HG03432 (cell line): Measurements from ENCODE around the gene GRK4.
A peak's percentile ranks its signal among the peaks of the same experiment; 100 is the strongest.
"Not testable (repeated sequence)": the region's sequence is repeated elsewhere in the genome, so short reads cannot be mapped to it uniquely, and the experiment has no call there.

Source experiments
- ATAC-seq: cut with Tn5 transposase; IDR thresholded peaks from one replicate; pipeline ENCODE4 v1.9.1; 2021; ENCODE audit warnings: mild to moderate bottlenecking, moderate library complexity; ENCODE audit not compliant: unreplicated experiment

The GRK4 gene

DNA sequence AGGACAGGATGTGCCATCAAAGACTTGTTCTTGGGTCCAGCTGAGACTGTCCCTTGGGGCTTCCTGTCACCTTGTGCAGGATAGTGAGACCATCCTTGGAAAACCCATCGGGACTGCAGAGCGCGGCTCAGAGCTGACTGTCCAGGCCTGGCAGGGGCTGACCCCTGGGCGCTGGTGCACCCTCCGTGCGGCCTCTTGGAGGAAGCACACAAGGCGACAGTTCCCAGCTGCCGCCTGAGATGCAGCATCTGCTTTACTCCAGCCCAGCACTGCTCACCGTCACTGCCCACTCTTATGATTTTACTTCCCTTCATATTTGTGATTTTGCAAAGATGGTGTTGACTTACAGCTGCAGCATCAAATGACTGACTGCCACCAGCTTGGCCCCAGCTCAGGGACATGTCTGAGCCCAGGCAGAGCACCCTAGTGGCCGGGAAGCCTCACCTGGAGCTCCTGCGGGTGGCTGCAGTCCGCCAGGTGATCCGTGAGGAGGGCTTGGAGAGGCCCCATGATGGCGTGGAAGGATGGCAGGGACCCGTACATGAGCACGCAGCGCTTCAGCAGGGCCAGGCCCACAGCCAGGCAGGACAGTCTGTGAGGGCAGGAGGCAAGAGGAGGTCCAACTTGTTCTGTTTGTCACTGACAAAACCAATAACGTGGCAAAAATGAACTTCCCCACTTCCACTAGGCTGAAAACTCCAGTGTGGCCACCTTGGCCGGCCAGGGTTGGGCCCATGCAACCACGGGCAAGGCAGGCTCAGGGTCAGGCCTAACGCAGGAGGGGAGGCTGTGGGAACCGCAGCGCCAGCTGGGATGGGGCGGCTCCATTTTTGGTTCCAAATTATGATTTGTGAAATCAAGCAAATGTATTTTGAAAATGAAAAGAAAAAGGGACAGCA, 22.0 kb upstream of the GRK4 start:
- no peak for ATAC-seq

DNA sequence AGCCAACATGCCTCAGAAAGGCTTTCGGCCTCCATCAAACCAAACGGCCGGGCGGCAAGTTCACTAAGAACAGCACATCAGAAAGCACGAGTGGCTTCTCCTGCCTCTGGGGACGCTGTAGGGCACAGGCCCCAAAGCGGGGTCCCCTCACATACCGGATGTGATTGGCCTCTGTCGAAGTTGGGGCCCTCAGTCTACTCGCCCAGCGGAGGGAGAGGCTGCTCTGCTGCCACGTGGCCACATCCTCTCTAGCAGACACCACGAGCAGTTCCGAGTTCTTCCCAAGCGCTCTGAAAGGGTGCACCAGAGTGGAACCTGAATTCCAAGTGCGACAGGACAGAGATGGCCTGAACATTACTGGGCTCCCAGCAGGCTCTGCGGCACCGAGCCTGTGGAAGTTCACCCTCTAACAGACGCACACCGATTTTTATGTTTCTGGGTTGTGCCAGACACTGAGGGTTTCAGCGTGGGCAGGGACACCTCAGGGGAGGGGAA, 21.3 kb upstream of the GRK4 start:
- no peak for ATAC-seq

DNA sequence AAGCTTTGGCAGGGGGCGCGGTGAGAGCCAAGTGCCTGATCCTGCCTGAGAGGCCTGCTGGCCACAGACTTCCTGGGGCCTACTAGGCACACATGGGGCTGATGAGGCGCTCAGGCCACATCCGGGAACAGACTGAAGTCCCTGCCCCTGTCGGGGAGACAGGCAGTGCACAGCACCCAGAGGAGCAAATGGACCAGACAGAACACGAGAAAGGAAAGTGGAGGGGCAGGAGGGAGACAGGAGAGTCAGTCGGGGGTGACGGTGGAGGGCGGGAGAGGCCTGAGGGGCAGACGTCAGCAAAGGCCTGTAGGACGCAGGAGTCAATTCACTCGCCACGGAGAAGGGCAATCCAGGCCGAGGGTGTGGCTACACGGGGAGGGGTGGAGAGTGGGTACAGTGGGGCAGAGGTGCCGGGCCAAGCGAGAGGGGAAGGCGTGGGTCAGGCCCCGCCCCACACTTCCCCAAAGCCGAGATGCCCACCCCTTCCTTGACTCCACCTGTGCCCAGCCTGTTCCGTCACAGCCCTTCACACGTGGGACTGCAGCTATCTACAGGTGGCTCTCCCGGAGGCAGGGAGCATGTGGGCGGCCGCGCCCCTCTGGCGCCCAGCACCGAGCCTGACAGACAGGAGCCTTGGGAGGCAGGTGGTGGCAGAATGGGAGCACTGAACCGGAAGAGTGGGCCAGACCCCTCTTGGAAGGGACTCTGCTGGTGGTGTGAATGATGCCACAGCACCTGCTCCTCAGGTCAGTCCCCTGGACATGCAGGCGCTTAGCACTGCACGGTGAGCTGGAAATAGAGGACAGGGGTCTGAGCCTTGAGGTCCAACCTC, 20.6 kb upstream of the GRK4 start:
- no peak for ATAC-seq

DNA sequence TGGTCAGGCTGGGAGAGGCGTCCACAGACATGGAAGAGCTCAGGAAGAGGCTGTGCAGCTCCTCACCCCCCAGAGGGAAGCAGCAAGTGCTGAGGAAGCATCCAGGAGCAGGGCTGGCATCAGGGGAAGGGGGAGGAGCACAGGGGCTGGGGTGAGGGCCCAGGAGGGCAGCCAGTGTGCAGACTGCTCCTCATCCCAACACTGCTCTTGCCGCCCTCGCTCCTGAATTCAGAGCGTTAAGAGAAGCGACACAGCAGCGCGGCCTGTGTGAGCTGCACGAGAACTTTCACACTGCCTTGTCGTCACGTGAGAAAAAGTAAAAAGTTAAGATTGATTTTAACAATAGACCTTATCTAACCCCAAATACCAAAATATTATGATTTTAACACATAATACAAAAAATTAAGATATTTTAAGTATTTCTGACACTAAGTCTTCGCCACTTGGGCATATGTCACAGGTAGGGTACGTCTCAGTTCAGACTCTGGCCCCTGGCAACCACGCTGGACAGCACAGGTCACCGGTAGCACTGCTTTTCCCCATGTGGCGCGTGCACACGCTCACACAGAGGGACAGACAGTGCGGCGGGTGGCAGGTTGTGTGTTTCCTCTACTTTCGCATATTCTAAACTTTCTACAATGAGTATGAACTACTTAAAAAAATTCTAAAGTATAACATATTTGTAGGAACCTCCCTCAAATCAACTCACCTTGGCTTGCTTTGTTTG, 19.8 kb upstream of the GRK4 start:
- no peak for ATAC-seq

DNA sequence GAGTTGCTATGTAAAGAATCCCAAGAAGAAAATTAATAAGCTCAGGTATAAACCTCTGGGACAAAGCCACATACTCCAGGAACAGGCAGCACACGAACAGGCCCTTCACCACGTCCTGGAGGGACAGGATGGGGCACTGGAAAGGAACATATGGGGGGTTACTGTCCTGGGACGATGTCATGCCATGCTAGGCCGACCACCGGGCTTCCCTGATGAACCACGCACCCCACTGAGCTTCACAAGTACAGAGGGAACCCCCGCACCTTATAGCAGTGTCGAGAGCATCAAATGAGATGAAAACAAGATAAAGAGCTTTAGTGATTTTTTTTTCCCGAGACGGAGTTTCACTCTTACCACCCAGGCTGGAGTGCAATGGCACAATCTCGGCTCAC, 19.3 kb upstream of the GRK4 start:
- no peak for ATAC-seq

DNA sequence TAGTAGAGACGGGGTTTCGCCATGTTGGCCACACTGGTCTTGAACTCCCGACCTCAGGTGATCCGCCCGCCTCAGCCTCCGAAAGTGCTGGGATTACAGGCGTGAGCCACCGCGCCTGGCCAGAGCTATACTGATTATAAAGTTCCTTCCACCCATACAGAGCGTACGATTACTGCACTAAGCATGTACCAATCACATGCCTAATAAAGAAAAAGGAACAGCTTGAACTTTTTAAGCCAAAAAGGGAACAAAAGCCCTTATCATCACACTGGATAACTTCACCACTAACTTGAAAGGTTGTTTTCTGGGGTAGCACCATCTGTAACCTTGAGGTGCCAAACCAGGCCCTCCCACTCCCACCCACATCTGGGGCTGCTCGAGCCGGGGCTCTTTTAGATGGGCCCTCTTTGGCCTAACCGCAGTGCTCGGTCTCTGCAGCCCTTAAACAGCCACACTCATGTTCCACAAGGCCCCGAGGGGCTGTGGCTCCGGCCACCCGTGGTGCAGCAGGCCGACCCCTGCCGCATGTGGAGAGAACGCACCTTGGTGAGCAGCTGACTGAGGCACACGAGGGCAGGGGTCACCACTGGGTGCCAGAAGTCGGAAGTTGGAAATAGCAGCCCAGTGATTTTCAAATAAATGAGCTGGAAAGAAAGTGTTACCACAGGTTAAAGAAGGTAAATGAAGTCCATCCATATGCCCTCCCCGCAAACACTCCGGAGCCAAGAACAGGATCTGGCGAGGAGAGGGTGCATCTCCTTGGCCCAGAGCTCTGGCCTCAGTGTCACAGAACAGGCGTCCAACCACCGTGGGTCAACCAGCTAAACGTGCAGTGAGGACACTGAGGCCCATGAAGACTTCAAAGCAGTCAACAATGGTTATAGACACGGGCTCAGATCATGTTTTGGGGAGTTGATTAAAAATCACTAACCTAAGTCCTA, 18.5 kb upstream of the GRK4 start:
- ATAC-seq: no peak

DNA sequence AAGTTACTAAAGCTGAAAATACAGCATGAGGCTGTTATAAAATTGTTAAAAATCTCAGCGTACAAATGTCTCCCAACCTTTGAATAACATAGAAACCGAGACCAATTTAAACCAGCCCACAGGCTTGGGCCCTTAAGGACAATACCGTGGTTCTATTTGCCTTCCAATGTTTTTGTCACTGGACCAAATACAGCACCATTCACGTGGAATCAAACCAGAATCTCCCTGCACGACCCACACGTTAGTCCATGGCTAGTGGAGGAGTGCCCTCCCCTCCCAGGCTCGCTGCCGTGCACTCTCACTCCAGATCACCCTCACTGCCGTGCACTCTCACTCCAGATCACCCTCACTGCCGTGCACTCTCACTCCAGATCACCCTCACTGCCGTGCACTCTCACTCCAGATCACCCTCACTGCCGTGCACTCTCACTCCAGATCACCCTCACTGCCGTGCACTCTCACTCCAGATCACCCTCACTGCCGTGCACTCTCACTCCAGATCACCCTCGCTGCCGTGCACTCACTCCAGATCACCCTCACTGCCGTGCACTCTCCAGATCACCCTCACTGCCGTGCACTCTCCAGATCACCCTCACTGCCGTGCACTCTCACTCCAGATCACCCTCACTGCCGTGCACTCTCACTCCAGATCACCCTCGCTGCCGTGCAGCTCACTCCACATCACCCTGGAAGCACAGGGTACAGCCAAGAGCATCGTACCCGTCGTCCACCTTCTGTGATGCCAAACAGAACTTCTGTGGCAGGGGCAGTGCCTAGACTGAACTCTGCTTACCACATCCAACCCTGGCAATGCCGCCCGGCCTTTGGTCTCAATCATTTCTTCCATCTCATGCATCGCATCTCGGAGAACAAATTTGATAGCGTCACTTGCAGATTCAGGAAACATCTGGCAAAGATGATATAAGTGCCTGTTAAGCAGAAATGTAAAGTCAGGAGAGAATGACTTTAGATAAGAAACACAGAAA, 17.5 kb upstream of the GRK4 start:
- ATAC-seq: not testable (repeated sequence)

DNA sequence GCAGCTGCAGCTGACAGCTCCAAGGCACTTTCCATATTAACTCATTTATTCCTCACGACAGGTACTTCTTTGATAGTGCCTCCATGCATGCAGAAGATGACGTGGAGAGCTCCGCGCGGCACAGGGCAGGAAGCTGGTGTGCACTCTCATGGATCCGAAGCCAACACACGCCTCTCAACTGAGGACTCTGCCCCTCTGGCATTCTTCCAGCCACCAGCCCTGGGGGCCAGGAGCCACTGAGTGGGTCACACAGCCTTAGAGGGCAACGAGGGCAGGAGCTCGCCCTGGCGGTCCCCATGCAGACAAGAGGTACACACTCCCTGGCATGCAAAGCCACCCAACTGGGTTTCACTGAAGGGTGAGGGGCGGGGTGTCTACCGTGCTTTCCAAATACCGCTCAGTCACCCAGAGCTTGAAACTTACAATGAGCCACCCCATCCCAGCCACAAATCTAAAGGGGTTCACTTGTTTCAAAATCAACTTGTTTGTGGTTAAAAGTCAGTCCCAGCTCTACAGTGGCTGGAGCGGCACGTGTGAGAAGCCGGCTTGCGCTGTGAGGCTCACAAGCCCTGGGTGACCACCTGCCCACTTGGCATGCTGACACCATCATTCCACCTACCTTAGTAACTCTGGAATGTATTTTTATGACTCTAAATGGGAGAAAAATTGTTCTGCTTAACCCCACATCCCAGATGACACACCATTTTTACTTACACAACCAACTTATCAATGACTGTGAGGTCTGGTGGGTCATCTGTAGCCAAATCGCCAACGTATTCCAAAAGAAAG, 16.4 kb upstream of the GRK4 start:
- no peak for ATAC-seq

DNA sequence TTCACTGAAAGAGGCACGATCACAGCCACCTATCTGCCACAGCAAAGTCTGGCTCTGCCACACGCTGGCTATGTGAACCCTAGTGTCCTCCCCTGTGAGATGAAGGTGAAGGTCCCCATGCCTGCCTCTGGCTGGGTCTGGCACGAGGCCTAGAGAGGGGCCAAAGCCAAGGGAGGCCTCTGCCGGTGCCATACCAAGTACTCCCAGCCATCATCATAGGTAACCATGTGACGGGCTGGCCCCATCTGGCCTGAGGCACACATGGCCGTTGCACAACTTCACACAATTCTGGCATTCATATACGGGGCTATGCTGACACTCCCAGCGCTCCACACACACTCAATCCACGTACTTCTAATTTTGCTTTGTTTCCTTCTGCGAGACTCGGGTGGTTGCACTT, 15.4 kb upstream of the GRK4 start:
- no peak for ATAC-seq

DNA sequence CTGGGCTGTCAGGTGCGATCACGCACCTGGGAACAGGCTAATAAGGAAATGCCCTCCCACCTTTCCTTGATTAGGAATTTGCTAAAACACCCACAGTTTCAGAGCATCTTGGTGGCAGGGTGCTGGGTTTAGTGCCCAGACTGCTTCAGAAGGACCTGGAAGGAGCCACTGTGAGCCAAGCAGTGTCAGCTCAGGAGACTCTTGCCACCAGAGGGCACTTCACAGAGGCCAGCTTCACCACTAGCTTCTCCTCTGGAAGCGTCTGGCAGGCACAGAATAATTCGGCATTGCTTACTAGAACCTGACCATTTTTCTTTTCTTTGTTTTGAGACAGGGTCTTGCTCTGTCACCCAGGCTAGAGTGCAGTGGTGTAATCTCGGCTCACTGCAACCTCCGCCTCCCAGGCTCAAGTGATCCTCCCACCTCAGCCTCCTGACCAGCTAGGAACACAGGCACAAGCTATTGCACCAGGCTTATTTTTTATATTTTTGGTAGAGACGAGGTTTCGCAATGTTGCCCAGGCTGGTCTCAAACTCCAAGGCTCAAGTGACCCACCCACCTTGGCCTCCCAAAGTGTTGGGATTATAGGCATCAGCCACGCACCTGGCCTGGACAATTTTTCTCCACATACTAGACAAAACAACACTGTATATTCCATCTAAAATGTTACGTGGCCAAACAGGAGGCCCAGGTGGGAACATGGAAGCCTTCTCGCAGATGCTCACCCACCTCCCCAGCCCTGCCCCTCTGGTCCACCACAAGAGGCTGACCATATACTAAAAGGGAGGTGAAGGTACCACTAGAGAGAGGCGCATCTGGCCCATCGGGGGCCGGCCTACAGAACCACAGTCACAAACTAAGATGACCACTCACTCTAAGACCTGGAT, 14.2 kb upstream of the GRK4 start:
- no peak for ATAC-seq

DNA sequence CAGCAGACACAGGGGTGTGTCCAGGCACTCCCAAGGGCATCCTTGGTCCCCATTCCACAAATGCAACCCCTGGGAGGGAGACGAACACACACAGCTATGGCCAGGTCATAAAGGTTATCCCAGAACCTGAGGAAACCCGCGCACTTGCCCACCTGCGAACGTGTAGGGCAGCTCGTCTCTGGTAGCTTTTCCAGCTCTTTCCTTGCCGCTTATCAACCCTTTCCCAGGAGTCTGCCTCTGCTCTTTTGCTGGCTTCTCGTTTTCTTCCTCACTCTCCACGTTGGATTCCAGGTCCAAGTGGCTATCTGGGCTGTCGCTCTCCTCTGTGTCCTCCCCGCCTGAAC, 13.6 kb upstream of the GRK4 start:
- no peak for ATAC-seq

DNA sequence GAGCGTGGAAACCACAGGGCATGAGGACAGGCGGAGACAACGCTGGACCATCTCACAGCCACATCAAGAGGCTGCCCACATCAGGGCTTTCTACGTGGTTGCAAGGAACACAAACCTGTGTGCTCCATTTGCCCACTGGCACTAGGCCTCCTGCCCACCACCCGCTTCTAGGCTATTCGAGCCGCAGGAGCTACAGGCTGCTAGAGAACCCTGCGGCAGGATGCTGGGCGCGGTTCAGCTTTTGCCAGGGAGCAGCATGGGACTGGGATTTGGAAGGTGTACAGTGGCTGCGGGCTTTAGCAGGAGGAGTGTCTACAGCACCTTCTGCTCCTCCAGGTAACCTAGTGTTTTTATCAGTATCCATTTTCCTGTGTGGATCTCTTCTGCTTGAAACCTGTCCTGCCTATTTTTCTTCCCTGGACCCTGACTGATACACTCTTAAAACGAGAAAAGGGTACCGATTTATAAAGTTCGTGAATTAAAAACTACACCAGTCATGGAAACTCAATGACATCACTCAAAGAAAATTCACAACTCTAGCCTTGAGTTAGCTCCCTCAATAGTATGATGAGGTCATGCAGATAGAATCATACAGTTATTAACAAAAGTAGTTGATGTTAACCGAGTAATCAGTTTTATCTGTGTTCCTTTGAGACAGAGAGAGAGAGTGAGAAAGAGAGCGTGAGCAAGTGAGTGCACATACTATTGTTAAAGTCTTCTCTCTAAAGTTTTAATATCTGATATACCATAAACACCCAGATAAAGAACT, 13.0 kb upstream of the GRK4 start:
- ATAC-seq: no peak

DNA sequence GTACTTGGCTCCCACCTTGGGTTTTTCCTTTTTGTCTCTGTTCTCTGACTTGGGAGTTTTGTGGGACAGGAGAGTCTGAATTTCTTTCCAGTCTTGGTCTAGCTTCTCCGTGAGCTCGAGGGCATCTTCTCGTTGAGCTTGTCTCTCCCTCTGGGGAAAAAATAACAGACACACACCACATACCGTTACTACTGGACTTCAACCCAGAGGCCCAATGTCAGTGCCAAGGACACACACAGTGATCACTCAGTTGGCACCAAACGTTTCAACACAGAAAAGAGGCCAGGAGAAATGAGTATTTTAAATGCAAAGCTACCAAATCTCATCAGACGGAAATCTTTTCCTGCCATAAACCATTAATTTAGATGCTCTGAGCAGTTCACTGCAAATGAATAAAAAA, 9.9 kb upstream of the GRK4 start:
- ATAC-seq: no peak

DNA sequence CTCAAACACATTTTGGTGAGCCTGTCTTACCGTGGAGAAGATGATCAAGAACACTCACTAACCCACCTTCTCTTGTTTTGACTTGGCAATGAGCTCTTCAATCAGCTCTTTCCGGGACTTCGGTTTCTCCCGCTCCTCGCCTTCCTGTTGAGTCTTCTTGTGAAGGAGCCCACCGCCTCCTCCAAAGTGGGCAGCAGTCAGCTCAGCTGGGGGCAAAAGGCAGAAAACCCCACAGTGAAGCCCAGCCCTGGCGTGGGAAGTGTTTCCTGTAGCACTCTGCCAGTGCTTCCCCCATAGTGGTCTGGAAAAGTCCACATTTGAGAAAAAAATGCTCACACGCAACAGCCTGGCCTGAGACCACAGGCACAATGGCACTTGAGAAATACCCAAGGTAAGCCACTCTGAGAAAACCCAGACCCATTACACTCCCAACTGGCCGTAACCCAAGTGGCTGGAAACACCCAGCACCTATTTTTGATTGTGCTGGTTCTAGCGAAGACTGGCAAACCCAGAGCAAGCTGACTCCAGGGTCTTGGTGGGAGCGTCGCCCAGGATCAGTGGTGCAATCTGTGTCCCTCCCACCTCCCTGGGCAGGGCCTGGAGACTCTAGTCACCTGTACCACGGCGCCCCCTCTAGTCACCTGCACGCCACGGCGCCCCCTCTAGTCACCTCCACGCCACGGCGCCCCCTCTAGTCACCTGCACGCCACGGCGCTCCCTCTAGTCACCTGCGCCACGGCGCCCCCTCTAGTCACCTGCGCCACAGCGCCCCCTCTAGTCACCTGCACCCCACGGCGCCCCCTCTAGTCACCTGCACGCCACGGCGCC, 8.8 kb upstream of the GRK4 start:
- peak; percentile 68 for ATAC-seq

DNA sequence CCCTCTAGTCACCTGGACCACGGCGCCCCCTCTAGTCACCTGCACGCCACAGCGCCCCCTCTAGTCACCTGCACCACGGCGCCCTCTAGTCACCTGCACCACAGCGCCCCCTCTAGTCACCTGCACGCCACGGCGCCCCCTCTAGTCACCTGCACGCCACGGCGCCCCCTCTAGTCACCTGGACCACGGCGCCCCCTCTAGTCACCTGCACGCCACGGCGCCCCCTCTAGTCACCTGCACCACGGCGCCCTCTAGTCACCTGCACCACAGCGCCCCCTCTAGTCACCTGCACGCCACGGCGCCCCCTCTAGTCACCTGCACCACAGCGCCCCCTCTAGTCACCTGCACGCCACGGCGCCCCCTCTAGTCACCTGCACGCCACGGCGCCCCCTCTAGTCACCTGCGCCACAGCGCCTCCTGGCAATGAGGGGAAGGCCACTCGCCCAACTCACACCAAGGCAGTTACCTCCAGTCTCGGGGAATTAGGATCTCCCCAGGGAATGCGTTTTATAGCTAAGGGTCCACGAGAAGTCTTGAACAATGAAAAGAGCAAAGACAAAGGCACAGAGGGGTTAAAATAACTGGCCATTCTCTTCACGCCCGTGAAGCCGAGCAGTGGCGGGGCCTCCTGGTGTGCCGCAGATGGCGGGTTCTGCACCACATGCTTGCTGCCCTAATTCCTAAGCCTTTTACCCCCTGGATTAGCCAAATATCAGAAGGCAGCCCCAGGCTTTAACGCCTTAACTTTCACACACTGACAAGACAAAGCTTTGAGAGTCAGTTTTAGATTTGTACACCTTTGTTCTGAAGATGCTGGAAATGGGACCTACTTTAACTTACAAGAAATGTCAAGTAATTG, 8.0 kb upstream of the GRK4 start:
- not testable (repeated sequence) for ATAC-seq
